Activated CD8-positive, alpha-beta memory T cell treated with anti-CD3 and anti-CD28 coated beads for 4 hours (primary cell): ENCODE data around the gene FCHSD2.
"Not testable (repeated sequence)": the region's sequence is repeated elsewhere in the genome, so short reads cannot be mapped to it uniquely, and the experiment has no call there.

Experiments used
- DNase-seq, 2 donors: peaks; one replicate each; pipeline ENCODE4 v3.0.0-alpha.2; 2020; ENCODE audit warnings: low read depth in 2 of 2

The FCHSD2 gene

DNA sequence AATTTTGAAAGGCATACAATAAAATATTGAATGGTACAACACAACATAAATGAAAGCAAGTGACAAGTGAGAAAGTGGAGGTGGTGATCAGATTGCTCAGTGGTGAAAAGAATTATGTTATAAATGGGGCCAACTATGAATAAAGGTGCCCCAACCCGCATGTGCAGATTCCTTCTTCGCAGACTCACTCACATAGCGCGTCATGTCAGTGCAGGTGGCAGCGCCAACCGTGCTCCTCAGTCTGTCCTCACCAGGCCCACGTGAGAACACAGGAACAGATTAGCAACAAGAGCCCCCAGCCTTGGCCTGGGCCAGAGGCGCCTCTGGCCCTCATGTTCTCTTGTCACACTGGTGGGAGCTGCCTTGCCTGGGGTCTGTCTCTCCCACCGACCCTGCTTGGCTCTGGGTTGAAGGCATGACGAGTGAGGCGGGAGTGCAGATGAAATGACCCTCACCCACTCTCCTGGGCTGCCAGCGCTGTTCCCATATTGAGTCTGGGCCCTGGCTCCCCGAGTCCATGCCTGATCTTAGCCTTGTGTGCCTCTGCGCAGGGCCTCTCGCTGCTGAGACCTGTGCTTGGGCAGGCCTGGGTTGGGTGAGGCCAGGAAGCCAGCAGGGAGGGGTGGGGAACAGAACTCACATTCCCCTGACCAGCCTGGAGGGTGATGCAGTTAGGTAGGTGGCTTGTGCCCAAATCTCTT lies 321.5 kb downstream of the FCHSD2 start:
- DNase-seq, result no peak

DNA sequence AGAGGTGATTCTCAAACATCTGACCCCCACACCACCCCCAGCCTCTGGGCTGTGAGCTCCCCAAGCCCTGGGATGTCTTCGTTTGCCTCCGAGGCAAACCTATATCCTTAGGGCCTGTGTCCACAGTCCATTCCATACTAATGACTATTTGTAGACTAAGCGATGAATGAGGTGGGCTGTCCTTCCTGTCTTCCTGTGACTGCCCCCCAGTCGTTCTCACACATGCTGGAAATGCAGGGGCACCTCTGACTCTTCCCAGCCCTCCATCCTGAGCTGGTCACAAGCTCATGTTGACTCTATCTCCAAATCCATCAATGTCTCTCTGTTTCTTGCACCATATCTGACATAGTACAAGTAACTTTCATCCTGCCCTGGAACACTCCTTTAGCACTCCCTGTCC lies 323.1 kb downstream of the FCHSD2 start:
- no peak for DNase-seq

DNA sequence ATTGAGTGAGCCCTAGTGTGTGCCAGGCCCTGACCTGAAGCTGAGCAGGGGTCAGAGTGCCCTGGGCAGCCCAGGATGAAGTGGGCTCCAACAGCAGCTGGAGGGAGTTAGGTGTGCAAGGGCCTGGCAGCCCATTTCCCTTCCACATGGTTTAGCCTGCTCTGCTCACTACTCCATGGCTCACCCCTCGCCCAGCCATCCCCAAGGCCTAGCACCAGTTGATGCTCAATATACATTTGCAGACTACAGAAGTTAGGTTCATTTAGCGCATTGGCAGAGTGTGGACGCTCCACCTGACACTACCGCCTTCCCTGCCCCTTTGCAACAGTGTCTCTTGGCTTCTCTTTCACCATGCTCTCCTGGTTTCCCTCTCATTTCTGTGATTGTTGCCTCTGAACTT lies 324.2 kb downstream of the FCHSD2 start:
- DNase-seq, result no peak

DNA sequence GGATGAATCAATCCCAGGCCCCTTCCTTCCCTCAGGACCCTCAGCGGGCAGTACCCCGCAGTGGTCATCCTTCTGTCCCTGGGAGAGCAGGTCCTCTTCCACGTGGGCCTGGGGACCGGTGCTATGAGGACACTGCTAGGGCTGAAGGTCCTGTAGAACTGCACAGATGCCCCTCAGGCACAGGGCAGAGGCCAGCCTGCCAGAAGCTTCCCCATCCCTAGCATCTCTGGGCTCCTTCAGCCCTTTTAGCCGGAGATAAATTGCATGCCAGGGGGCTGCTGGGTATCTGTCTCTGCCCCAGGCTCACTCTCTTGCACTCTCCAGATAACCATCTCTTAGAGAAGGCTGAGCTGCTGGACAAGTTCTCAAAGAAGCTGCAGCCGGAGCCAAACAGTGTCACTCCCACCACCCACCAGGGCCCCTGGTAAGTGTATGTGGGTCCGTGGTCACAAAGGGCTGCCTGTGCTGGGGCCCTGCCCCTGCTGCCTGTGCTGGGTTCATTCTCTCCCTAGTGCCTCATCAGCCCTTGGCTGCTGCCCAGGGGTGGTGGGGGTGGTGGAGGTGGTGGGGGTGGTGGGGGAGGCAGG lies 325.6 kb downstream of the FCHSD2 start:
- no peak for DNase-seq

DNA sequence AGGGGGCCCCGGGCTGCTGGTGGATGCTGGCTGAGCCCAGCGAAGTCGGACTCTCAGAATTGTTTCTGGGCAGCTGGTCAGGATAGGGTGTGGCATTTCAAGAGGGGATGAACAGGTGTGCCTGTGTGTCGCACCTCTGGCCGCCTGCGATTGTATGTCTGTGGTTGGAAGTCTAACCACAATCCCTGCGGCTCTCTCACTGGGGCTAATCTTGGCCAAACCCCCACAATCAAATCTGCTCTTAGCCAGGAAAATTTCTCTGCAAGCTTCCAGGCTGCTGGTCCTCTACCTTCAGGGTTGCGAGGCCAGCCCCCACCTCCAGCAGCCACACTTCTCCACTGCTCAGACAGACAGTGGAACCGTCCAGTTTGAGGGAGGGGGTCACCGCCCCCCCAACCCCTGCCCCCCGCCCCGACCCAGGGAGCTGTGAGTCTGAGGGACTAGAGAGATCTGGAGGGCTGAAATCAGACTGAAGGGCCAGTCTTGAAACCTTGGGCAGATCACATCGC lies 327.0 kb downstream of the FCHSD2 start:
- DNase-seq, result no peak

DNA sequence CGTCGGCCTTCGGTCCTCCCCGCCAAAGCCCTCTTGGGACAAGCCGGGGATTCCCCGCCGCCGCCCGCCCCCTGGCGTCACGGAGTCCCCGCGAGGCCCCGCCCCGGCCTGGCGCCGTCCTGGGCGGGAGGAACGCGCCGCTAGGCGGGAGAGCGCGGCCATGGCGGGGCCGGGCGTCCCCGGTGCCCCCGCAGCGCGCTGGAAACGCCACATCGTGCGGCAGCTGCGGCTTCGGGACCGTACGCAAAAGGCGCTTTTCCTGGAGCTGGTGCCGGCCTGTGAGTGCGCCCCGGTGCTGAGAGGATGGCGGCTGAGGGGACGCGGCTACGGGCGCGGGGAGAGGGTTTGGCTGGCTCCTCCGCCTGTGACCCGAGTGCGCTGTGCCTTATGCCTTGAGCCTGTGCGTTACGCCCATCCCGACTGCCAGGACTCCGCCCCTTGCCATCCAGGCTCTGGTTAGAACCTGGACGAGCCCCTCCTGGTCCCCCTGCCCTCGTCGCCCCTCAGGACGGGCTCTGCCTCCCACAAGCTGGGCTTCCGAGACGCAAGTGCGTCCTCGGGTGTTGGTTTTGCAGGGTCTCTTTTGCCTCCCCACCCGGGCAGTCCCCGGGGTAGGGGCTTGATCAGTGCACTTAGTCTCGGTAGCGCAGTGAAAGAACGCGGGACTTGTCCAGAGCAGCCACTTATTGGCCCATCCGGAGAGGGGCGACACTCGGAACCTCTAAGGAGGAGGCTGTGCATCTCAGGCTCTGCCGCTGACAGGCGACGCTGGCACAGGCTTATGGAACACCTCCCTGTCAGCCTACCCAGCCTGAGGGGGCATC lies 327.6 kb downstream of the FCHSD2 start, which contains the start of gene ATG16L2:
TSS of gene ATG16L2 (plus strand) at position 126 of the 824 bp plus-strand sequence. CDS start at position 161, 35 bp downstream.
- peak; percentile 72 to 81 for DNase-seq

DNA sequence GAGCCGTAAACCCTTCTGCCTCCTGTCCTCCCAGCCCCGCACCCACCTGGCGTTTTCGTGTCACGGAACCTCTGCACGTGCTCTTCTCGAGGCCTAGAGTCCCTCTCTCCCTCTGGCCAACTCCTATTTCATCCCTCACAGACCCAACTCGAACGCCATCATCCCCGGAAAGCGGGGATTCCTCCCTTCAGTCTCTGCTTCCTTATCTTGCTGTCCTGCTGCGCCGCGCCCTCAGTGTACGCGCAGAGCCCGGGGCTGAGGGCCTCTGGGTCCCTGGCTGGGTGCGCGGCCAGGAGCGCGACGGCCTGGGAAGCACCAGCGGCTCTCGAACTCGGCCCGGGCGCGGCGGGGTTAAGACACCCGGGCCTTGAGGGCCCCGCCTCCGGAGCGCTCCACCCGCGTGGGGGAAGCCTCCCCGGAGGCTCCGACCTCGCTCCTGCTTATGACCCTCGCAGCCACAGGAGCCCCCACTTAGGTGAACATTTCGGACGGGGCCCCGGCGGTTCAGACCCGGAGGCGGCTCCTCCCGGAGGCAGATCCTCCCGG lies 328.3 kb downstream of the FCHSD2 start:
- peak in 1 of 2 donors; percentile 64 for DNase-seq

DNA sequence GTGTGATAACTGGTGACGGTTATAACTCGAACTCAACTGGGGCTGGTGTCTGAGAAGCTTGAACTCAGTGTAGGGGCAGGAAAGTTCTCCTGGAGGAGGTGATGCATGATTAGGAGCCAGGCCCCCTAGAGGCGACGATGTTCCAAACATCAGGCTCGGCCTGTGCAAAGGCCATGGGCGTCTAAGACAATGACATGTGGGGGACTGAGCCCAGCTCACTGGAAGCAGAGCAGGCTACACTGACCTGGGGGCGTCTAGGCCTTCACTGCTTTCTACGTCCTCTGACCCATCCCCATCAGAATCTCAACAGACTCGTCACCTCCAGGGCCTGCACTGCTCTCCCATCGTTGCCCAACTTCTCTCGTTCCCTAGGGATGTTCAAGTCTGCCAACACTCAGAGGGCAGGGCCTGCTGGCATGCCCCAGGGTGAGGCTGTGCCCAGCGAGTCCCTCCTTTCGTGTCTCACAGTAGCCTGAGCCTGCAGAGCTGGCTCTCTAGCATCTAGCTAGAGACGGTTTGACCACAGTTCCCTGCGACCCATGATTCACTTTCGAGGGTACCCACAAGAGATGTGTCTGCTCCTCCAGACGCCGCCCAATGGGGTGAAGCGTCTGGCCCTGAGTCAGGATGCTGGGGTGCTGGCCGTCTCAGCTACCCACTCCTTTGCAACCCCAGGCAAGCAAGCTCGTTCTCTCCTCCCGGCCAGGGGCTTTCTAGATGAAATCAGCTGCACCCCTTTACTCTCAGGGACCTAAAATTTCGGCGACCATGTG lies 329.0 kb downstream of the FCHSD2 start:
- peak; percentile 50 to 51 for DNase-seq

DNA sequence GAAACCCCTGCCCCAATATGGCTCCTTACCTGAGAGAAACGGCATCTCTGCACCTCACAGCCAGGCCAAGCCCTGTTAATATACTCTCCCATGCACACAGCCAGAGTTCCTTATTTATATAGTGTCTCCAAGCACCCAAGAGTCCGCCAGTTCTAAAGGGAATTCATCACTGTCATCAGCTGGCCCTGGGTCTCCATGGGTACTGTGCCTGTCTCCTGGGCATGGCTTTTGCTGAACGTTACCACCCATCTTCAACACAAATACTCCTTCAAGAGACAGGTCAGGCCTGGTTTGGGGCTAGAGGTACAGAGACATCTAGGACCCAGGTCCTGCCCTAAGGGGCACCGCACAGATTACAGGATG lies 329.5 kb downstream of the FCHSD2 start:
- no peak for DNase-seq

DNA sequence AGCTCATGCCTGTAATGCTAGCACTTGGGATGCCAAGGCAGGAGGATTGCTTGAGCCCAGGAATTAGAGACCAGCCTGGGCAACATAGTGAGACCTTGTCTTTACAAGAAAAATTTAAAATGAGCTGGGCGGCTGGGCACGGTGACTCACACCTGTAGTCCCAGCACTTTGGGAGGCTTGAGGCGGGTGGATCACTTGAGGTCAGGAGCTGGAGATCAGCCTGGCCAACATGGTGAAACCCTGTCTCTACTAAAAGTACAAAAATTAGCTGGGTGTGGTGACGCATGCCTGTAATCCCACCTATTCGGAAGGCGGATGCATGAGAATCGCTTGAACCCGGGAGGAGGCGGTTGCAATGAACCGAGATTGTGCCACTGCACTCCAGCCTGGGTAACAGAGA lies 330.4 kb downstream of the FCHSD2 start:
- DNase-seq, result not testable (repeated sequence)

DNA sequence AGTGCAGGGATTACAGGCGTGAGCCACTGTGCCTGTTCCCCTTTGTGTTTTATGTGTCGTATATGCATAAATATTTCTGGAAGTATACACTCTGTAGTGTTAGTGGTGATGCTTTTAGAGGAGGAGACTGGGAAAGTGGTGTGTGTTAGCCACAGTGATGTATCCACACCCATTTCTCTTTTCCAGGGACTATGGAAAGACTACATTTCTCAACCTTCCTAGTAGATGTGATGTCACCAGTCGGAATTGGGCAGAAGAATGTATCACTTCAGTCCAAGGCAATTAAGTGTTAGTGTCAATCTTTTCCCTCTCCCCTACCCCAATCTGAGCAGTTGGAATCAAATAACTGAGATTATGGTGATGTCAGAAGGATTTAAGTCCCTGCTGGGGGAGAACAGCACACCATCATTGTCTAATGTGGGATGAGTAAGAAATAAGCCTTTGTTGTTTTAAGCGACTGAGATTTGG lies 333.8 kb downstream of the FCHSD2 start:
- no peak for DNase-seq

DNA sequence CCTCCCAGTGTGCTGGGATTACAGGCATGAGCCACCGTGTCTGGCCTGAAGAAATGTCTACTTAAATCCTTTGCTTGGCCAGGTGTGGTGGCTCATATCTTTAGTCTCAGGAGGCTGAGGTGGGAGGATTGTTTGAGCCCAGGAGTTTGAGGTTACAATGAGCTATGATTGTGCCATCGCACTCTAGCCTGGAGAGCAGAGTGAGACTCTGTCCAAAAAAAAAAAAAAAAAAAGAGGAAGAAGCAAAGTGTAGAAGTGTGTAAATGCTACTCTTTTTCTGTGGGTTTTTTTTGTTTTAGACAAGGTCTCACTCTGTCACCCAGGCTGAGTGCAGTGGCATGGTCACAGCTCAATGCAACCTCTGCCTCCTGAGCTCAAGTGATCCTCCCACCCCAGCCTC lies 334.3 kb downstream of the FCHSD2 start:
- no peak for DNase-seq

DNA sequence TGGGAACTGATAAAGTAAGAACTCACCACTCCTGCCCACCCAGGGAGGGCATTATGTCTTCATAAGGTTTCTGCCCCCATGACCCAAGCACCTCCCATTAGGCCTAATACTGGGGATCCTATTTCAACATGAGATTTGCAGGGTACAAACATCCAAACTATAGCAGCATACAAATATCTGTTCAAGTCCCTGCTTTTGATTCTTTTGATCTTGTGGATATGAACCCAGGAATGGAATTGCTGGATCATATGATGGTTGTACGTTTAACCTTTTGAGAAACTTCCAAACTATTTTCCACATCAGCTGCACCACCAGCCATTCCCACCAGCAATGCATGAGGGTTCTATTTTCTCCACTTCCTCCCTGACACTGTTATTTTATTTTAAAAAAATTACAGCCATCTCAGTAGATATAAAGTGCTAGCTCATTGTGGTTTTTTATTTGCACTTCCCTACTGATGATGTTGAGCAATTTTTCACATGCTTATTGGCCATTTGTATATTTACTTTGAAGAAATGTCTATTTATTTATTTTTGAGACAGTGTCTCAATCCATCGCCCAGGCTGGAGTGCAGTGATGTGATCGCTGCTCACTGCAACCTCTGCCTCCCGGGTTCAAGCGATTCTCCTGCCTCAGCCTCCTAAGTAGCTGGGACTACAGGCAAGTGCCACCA lies 335.0 kb downstream of the FCHSD2 start:
- no peak for DNase-seq

DNA sequence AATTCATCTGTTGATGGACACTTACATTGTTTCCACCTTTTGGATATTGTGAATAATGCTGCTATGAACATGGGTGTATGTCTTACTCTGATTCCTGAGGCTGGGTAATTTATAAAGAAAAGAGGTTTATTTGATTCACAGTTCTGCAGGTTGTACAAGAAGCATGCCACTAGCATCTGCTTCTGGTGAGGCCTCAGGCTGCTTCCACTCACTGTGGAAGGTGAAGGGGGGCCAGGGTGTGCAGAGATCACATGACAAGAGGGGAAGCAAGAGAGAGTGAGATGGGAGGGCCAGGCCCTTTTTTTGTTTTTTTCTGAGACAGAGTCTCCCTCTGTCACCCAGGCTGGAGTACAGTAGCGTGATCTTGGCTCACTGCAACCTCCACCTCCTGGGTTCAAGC lies 335.7 kb downstream of the FCHSD2 start:
- DNase-seq, result not testable (repeated sequence)

DNA sequence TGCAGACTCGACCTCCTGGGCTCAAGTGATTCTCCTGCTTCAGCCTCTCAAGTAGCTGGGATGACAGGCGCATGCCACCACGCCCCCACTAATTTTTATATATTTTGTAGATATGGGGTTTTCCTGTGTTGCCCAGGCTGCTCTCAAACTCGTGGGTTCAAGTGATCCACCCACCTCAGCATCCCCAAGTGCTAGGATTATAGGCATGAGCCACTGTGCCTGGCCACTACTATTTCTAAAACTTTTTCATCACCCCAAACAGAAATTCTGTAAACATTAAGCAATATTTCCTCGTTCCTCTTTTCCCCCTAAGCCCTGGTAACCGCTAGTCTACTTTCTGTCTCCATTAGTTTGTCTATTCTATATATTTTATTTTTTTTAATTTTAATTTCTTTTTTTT lies 336.9 kb downstream of the FCHSD2 start:
- no peak for DNase-seq

DNA sequence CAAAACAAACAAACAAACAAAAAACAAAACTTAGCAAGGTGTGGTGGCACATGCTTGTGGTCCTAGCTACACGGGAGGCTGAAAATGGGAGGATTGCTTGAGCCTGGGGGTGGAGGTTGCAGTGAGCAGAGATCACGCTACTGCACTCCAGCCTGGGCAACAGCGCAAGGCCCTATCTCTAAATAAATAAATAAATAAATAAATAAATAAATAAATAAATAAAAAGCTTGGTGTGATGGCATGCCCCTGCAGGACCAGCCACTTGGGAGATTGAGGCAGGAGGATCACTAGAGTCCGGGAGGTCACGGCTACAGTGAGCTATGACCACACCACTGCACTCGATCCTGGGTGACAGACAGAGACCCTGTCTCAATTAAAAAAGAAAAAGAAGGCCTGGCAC lies 339.3 kb downstream of the FCHSD2 start:
- no peak for DNase-seq

DNA sequence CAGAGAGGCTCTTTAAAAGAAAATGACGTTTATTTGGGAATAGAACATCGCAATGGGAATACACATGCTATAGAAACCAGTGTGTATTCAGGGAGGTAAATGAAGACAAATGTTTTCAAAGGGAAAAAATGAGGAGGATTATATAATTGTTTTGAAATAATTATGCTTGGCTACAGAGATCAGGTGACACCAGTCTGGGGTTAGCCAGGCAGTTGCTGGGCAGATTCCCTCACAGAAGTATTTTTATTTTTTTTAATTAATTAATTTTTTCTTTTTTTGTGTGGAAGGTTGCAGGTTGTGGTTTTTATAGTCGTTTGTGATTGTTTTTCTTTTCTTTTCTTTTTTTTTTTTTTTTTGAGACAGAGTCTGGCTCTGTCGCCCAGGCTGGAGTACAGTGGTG lies 342.7 kb downstream of the FCHSD2 start:
- no peak for DNase-seq

DNA sequence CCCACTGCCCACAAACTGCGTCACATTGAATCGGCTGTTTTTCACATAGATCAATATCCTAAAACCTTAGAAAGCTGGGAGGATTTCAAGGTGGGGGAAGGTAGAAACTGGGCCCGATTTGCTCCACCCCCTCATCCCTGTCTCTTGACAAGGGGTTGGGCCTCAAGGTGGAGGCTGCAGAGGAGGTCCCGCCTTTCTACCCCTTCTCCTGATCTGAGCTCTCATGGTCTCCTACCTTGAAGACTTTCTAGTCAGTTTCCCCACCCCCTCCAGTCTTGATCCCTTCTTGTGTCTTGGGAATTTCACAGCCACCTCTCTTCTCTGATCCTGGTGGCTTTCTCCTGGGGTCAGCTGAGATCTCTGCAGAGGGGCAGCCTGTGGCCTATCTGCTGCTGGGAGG lies 343.8 kb downstream of the FCHSD2 start:
- DNase-seq, result no peak

DNA sequence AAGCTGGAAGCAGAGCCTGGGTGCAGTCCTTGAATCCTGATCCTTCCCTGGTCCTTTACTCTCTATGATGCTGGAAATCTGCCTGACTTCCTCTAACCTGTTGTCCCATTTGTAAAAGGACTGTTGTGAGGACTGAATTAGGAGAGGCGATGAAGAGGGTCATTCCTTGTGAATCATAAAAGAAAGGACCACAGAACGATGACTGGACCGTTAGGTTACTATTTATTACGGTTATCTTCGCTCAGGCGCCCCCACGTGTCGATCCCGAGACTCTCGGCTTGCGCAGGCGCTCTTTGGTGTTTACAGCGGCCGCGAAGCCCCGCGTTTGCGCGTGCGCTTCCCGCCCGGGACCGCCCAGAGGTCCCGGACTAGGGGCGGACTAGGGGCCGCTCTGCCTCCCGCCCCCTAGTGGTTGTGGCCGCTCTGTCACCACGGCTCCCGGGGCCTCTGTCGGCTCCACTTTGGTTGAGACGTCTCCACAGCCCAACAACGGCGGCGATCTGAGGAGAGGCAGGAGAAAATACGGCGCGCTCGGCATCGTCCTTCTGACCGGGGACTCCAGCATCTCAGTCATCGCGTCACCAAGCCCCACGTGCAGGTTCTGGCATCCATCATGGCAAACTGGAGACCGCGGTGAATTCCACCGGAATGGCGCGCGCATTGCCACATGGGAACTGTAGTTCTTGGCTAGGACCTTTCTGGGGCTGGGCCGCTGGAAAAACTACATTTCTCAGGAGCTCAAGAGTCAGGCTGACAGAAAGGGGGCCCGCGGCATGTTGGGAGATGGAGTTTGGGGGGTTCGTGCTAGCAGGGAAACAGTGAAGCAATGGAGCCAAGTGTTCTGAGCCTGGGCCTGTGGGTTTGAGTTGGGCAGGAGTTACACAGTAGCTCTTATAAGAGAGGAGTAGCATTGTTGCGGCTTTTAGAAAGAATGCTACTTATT lies 348.4 kb downstream of the FCHSD2 start, which contains the start of gene STARD10:
TSS of gene STARD10 (minus strand) at position 623 of the 943 bp plus-strand sequence. CDS start 12,866 bp downstream, outside the sequence.
- DNase-seq, result peak; percentile 85 to 90

DNA sequence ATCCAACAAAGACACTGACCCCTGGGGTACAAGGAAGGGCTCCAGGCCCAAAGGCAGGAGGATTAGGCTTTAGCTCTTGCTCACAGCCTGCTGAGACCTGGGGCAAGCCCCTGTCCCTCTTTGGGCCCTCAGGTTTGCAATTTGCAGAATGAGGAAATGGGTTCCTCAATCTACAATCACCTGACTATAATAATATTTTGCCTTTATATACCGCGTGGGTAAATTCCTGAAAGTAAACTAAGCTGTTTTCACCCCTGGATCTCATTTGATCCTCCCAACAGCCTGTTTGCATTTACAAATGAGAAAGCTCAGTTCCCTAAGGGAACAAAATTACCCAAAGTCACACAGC lies 349.1 kb downstream of the FCHSD2 start:
- no peak for DNase-seq
